Measurements from ENCODE around the gene AMER3.

DNA sequence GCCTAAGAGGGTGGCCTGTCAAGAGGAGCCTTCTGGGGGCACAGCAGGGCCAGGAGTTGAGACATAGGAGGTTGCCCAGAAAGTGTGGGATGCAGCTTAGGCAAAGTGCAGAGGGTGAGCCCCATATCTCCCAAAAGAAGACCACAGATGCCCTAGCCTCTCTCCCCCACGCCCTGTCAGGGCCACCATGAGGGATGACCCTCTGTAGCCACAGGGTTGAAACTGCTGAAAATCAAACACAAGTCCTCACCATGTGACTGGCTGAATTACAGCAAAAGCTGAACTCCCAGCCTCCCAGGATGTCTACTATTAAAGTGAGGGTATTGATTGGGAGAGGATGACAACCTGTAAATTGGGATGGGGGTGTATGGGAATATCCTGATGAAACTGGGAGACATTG is 44.0 kb downstream of the AMER3 start:
- TF ChIP-seq PPARA (CRISPR knock-in tag; IDR thresholded peaks at IDR 0.05; ENCODE audit: borderline replicate concordance) = no peak
- TF ChIP-seq GLIS3 (CRISPR knock-in tag; IDR thresholded peaks at IDR 0.05) = no peak
- TF ChIP-seq ZFP3 (CRISPR knock-in tag; IDR thresholded peaks at IDR 0.05) = no peak
- no peak for TF ChIP-seq ZNF8 (CRISPR knock-in tag; IDR thresholded peaks at IDR 0.05)
- no peak for TF ChIP-seq ZNF70 (CRISPR knock-in tag; IDR thresholded peaks at IDR 0.05)
- TF ChIP-seq, protein P1, sequence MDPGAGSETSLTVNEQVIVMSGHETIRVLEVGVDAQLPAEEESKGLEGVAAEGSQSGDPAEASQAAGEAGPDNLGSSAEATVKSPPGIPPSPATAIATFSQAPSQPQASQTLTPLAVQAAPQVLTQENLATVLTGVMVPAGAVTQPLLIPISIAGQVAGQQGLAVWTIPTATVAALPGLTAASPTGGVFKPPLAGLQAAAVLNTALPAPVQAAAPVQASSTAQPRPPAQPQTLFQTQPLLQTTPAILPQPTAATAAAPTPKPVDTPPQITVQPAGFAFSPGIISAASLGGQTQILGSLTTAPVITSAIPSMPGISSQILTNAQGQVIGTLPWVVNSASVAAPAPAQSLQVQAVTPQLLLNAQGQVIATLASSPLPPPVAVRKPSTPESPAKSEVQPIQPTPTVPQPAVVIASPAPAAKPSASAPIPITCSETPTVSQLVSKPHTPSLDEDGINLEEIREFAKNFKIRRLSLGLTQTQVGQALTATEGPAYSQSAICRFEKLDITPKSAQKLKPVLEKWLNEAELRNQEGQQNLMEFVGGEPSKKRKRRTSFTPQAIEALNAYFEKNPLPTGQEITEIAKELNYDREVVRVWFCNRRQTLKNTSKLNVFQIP (CRISPR knock-in tag; IDR thresholded peaks at IDR 0.05; ENCODE audit: borderline replicate concordance, low read depth) = no peak
- TF ChIP-seq RARB (CRISPR knock-in tag; IDR thresholded peaks at IDR 0.05) = no peak
- TF ChIP-seq, protein P2, sequence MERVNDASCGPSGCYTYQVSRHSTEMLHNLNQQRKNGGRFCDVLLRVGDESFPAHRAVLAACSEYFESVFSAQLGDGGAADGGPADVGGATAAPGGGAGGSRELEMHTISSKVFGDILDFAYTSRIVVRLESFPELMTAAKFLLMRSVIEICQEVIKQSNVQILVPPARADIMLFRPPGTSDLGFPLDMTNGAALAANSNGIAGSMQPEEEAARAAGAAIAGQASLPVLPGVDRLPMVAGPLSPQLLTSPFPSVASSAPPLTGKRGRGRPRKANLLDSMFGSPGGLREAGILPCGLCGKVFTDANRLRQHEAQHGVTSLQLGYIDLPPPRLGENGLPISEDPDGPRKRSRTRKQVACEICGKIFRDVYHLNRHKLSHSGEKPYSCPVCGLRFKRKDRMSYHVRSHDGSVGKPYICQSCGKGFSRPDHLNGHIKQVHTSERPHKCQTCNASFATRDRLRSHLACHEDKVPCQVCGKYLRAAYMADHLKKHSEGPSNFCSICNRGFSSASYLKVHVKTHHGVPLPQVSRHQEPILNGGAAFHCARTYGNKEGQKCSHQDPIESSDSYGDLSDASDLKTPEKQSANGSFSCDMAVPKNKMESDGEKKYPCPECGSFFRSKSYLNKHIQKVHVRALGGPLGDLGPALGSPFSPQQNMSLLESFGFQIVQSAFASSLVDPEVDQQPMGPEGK (CRISPR knock-in tag; IDR thresholded peaks at IDR 0.05; ENCODE audit: borderline replicate concordance) = no peak
